ENCODE results near the gene CNKSR3. TPM values are rescaled to one million over a fixed set of nuclear protein-coding genes. Genes with fewer than 3 reads are reported as not detected.

CNKSR3 gene
- total RNA-seq, 4 donors from 2014 or later = 8.8 to 12.4 (median 11.2) TPM

DNA sequence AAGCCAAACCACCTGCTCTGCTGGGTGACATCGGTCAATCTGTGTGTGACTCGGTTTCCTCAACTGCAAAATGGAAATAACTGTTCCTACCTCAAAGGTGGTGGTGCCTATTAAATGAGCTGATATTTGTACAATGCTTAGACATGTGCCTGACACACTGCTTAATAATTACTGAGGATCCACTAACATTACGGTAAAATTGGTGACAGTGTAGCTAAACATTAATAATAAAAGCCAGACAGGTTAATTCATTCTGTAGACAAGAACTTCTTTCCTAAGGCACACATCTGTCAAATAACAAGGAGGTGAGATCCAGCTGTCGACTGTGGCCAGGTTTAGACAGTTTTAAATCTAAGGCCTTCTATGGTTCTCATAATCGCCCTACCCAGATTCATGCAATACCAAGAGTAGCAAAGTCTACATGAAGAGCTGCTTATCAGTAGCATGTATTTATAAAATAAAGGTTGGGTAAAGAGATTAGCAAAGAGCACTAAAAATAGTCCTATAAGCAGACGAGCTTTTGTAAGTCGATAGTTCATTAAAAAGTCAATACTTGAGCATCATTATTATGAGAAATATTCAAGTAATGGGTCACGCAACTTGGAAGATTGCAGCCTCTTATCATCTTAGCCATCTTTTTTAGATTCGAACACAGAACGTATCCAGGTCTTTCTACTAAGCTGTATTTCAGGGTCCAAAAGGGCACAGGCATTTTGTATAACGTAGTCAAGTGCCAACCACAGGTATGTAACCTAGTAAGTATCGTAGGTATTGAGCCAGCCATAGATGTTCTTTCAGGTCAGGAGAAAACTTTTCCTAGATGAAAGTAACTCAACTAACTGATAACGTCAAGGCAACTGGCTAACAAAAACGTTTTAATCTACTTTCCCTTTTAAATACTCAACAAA is 3.2 kb downstream of the CNKSR3 start:
- peak overlapping the region; percentile 67 for H3K4me3 ChIP-seq
- H3K27me3 ChIP-seq = no peaks in the 10 kb centered on the region
- H3K4me1 ChIP-seq = peaks cover 33% of the 10 kb centered on the region
- no peaks in the 10 kb centered on the region for H3K36me3 ChIP-seq
- no peak overlapping the region for H3K27ac ChIP-seq
- no peak for TF ChIP-seq POLR2AphosphoS5 (IDR thresholded peaks at IDR 0.05)
- DNase-seq (ENCODE audit: low spot score in 2 of 2) = no peak
- no peaks in the 10 kb centered on the region for H3K9me3 ChIP-seq
- WGBS = 88% methylated on average over 14 of the region's 14 CpGs

DNA sequence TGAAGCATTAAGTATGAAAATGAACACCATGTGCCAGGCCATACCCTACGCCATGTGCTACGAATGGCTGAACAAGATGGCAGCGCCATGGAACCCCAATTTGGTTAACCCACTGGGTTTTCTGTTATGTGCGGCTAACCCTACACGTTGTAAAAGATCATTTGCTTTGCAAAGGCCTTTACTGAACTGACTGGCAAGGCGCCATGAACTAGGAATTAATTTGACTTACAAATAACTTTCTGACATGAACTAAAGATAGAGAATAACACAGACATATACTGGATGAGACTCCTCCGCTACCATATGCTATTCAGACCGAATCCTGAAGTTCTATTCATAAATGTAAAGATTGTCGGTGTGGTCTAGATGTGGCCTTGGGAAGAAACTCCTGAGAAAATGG is 3.9 kb downstream of the CNKSR3 start:
- Histone ChIP-seq H3K4me1 (peaks cover 27% of the 10 kb centered on the region), H3K27ac (no peak overlapping the region), H3K4me3 (no peak overlapping the region), H3K9me3 (no peaks in the 10 kb centered on the region), H3K27me3 (no peaks in the 10 kb centered on the region), H3K36me3 (no peaks in the 10 kb centered on the region)
- no peak for DNase-seq (ENCODE audit: low spot score in 2 of 2)
- WGBS = 90% methylated on average over 9 of the region's 9 CpGs
- TF ChIP-seq POLR2A (IDR thresholded peaks at IDR 0.05) (no peak), EP300 (IDR thresholded peaks at IDR 0.05) (no peak), POLR2AphosphoS5 (IDR thresholded peaks at IDR 0.05) (no peak), CTCF (IDR thresholded peaks at IDR 0.05) (no peak)

DNA sequence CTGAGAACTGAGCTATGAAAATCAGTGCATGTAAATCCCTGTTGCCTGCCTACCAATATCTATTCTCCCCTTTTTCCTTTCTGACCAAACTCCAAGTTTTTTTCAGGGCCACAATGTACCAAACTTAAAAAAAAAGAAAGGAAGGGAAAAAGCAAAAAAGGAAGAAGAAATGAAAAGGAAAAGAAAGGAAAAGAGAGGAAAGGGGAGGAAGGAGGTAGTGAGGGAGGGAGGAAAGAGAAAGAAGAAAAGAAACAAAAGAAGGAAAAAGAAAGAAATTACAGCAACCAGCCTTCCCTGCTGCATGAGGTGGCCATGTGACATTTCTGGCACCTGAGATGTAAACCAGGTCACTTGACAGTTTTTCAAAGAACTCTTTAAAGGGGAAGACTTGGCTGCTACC is 4.4 kb downstream of the CNKSR3 start:
- no peaks in the 10 kb centered on the region for H3K36me3 ChIP-seq
- H3K27me3 ChIP-seq = no peaks in the 10 kb centered on the region
- DNase-seq (ENCODE audit: low spot score in 2 of 2) = no peak
- no peak overlapping the region for H3K27ac ChIP-seq
- H3K9me3 ChIP-seq = no peaks in the 10 kb centered on the region
- H3K4me1 ChIP-seq = peaks cover 22% of the 10 kb centered on the region
- no peak overlapping the region for H3K4me3 ChIP-seq
- no peak for TF ChIP-seq CTCF (IDR thresholded peaks at IDR 0.05)
- TF ChIP-seq EP300 (IDR thresholded peaks at IDR 0.05) = no peak
- TF ChIP-seq POLR2AphosphoS5 (IDR thresholded peaks at IDR 0.05) = no peak
- no peak for TF ChIP-seq POLR2A (IDR thresholded peaks at IDR 0.05)

DNA sequence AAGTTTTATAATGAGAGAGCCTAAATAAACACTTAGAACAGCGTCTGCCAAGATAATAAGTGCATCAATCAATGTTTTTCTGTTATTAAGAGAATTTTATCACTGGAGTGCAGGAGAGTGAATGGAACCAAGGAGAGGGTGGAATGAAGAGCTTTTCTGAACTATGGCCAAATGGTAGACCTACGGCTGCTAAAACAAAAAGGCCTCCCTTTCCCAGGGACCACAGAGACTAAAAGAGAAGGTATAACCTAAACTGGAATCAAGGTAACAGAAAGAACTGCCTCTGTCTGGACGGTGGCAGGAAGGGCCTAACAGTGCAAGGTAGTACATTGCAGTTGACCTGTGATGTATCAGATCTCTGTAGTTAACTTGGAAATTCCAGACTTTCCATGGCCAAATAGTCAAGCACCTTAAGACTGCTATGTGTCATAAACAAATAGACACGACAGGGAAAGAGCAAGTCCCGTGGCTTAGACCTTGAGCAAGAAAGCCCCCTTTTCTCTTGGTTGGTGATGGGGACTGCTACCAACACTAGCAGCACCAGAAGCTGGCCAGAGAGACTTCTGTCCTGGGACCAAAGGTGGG is 5.5 kb downstream of the CNKSR3 start:
- no peak overlapping the region for H3K27ac ChIP-seq
- no peaks in the 10 kb centered on the region for H3K9me3 ChIP-seq
- no peak overlapping the region for H3K4me3 ChIP-seq
- no peaks in the 10 kb centered on the region for H3K36me3 ChIP-seq
- H3K4me1 ChIP-seq = peaks cover 25% of the 10 kb centered on the region
- TF ChIP-seq POLR2AphosphoS5 (IDR thresholded peaks at IDR 0.05) = no peak
- no peak for TF ChIP-seq POLR2A (IDR thresholded peaks at IDR 0.05)
- TF ChIP-seq EP300 (IDR thresholded peaks at IDR 0.05) = no peak
- TF ChIP-seq CTCF (IDR thresholded peaks at IDR 0.05) = no peak
- 93% methylated on average over 5 of the region's 5 CpGs for WGBS
- H3K27me3 ChIP-seq = no peaks in the 10 kb centered on the region
- DNase-seq (ENCODE audit: low spot score in 2 of 2) = no peak

GRCh38 chr6:154504102-154504501 is 6.4 kb downstream of the CNKSR3 start:
- no peak for TF ChIP-seq POLR2AphosphoS5 (IDR thresholded peaks at IDR 0.05)
- TF ChIP-seq EP300 (IDR thresholded peaks at IDR 0.05) = no peak
- TF ChIP-seq CTCF (IDR thresholded peaks at IDR 0.05) = no peak
- no peak for TF ChIP-seq POLR2A (IDR thresholded peaks at IDR 0.05)
- H3K27me3 ChIP-seq = no peaks in the 10 kb centered on the region

More at GRCh38 chr6:154504102-154504501, 6.4 kb downstream of the CNKSR3 start:
- H3K9me3 ChIP-seq = no peaks in the 10 kb centered on the region
- H3K4me1 ChIP-seq = peaks cover 23% of the 10 kb centered on the region
- DNase-seq (ENCODE audit: low spot score in 2 of 2) = no peak
- H3K27ac ChIP-seq = no peak overlapping the region
- WGBS = 57% methylated on average over 4 of the region's 4 CpGs
- no peaks in the 10 kb centered on the region for H3K36me3 ChIP-seq
- no peak overlapping the region for H3K4me3 ChIP-seq

All from suprapubic skin (tissue), 4 donors.